Measurements from ENCODE around the gene CPNE9.
"Not testable (repeated sequence)": the region's sequence is repeated elsewhere in the genome, so short reads cannot be mapped to it uniquely, and the experiment has no call there.

CPNE9 gene

GRCh38 chr3:9749296-9749644, 45.6 kb downstream of the CPNE9 start:
- no peak for DNase-seq

GRCh38 chr3:9749645-9750555, 46.3 kb downstream of the CPNE9 start, which contains the start of gene OGG1:
TSS of gene OGG1 (plus strand) at chr3:9749952. CDS start at chr3:9750287, 335 bp downstream.
- peak; percentile 94 to 97 for DNase-seq

- no peak for DNase-seq
These were observed 47.2 kb downstream of the CPNE9 start for GRCh38 chr3:9750556-9751411.

- no peak for DNase-seq
These were observed 51.0 kb downstream of the CPNE9 start for GRCh38 chr3:9754678-9755077.

GRCh38 chr3:9757427-9757826, 53.8 kb downstream of the CPNE9 start:
- DNase-seq, result no peak

GRCh38 chr3:9760779-9761505, 57.3 kb downstream of the CPNE9 start:
- no peak for DNase-seq

GRCh38 chr3:9761919-9762318, 58.3 kb downstream of the CPNE9 start:
- no peak for DNase-seq

- DNase-seq, result no peak
These were observed 59.2 kb downstream of the CPNE9 start for GRCh38 chr3:9762871-9763270.

- DNase-seq, result no peak
These were observed 62.2 kb downstream of the CPNE9 start for GRCh38 chr3:9765865-9766264.

GRCh38 chr3:9767418-9767817, 63.8 kb downstream of the CPNE9 start:
- DNase-seq, result no peak

GRCh38 chr3:9768141-9768775, 64.6 kb downstream of the CPNE9 start:
- DNase-seq, result no peak

- DNase-seq, result no peak
These were observed 65.4 kb downstream of the CPNE9 start for GRCh38 chr3:9769012-9769411.

- peak; percentile 27 to 65 for DNase-seq
These were observed 66.0 kb downstream of the CPNE9 start, which contains the start of gene CAMK1 for GRCh38 chr3:9769426-9770275. TSS of gene CAMK1 (minus strand) at chr3:9769947. CDS start at chr3:9767749, 2,198 bp downstream.

GRCh38 chr3:9770276-9770812, 66.7 kb downstream of the CPNE9 start:
- DNase-seq, result peak in 1 of 2 donors; percentile 51

- not testable (repeated sequence) for DNase-seq
These were observed 67.4 kb downstream of the CPNE9 start for GRCh38 chr3:9771007-9771406.

- DNase-seq, result no peak
These were observed 73.5 kb downstream of the CPNE9 start for GRCh38 chr3:9776896-9777693.

- DNase-seq, result peak in 1 of 2 donors; percentile 59
These were observed 74.0 kb downstream of the CPNE9 start for GRCh38 chr3:9777694-9778021.

GRCh38 chr3:9778143-9779074, 74.8 kb downstream of the CPNE9 start:
- peak in 1 of 2 donors; percentile 62 for DNase-seq

- no peak for DNase-seq
These were observed 75.5 kb downstream of the CPNE9 start for GRCh38 chr3:9779075-9779593.

Data from hippocampal formation (tissue), 2 donors.